ENCODE measurements around the gene REPS2.
A peak's percentile ranks its signal among the peaks of the same experiment; 100 is the strongest.

Gene REPS2

DNA sequence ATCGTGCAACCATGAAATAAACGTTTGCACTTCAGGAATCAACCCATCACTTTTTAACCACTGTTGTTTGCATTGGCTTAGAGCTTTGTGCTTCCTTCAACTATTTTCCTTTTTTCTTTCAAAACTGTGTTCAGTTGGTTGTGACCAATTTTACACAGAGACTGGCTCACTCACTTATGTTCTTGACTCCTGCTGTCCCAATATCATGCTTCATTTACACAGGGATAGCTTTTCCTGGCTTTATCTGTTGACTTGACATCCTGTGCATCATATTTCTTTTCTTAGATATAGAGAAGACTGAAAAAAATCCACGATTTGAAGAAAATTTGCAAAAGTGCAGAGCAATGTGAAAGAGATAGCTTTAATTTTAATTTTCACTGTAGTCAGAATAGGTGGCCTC, 38.8 kb downstream of the REPS2 start:
- TF ChIP-seq, protein P1, sequence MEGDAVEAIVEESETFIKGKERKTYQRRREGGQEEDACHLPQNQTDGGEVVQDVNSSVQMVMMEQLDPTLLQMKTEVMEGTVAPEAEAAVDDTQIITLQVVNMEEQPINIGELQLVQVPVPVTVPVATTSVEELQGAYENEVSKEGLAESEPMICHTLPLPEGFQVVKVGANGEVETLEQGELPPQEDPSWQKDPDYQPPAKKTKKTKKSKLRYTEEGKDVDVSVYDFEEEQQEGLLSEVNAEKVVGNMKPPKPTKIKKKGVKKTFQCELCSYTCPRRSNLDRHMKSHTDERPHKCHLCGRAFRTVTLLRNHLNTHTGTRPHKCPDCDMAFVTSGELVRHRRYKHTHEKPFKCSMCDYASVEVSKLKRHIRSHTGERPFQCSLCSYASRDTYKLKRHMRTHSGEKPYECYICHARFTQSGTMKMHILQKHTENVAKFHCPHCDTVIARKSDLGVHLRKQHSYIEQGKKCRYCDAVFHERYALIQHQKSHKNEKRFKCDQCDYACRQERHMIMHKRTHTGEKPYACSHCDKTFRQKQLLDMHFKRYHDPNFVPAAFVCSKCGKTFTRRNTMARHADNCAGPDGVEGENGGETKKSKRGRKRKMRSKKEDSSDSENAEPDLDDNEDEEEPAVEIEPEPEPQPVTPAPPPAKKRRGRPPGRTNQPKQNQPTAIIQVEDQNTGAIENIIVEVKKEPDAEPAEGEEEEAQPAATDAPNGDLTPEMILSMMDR (IDR thresholded peaks at IDR 0.05; ENCODE audit: insufficient read depth, low read depth, low read length, missing control alignments) = no peak

DNA sequence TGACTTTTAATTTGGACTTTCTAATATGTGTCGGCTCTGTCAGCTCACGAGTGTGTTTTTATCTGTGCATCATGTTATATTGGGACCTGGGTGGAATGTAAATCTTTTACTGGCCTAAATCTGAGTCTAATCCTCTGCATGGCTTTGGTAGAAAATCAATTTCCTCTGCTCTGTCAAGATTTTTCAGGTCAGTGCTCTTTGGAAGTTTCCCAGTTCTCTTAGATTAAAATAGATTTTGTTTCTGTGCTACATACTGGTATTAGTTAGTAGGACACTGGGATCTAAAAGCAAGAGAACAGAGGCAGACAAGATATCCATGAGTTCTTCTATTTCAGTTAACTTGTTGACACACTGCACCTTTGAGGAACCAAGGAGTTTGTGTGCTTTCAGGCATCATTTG, 39.7 kb downstream of the REPS2 start:
- no peak for DNase-seq (ENCODE audit: low read depth)
- TF ChIP-seq, protein P1 (IDR thresholded peaks at IDR 0.05; ENCODE audit: insufficient read depth, low read depth, low read length, missing control alignments) = no peak

More for the DNA sequence above, 38.8 kb downstream of the REPS2 start:
- H3K4me3 ChIP-seq (ENCODE audit: low read depth, low read length) = no peak overlapping the region
- no peak for DNase-seq (ENCODE audit: low read depth)

DNA sequence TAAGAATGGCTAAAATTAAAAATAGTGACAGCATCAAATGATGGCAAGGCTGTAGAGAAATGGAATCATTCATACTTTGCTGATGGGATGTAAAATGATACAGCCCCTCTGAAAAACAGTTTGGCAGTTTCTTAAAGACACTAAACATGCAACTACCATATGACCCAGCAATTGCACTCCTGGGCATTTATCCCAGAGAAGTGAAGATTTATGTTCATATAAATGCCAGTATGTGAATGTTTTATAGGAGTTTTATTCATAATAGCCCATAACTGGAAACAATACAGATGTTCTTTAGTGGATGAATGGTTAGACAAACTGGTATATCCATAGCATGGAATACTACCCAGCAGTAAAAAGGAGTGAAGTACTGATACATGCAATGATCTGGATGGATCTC, 43.3 kb downstream of the REPS2 start:
- DNase-seq (ENCODE audit: low read depth) = no peak
- no peak overlapping the region for H3K4me3 ChIP-seq (ENCODE audit: low read depth, low read length)
- TF ChIP-seq, protein P1 (IDR thresholded peaks at IDR 0.05; ENCODE audit: insufficient read depth, low read depth, low read length, missing control alignments) = no peak

More for the DNA sequence above, 39.7 kb downstream of the REPS2 start:
- H3K4me3 ChIP-seq (ENCODE audit: low read depth, low read length) = no peak overlapping the region

DNA sequence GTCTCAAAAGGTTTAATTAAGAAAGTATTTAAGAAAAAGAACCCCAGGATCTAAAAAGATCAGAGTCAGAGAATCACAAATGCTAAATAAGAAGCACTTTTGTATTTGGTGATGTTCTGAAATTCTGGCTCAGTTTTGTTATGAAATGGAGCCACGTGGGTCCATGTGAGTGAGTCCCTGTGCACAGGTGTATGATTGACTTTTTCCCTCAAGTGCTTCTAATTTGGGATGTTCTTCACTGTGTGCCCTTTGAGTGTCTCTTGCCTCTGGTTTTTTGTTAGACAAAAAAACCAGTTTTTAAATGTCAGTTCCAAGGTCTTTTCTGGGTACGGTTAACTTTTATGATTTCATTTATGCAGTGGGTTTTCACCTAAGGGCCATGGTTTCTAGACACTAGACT, 44.4 kb downstream of the REPS2 start:
- TF ChIP-seq, protein P1 (IDR thresholded peaks at IDR 0.05; ENCODE audit: insufficient read depth, low read depth, low read length, missing control alignments) = no peak
- H3K4me3 ChIP-seq (ENCODE audit: low read depth, low read length) = no peak overlapping the region

DNA sequence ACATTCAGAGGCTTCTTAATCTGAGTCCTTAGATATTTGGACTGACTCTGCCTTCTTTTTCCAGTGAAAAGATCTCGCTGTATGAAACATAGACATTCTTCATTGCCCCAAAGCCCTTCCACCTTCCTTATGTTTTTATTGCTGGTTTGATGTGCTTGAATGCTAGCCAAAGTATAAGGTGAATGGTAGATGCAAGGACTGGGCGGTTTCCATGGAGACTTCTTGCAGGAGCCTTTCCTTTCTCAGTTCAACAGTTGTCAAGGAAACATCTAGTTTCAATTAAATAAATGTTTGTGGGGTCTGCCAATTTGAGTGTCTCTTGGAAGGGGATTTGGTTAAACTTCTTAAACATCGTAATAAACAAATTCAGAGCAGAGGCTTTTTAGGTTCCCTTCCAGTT, 46.0 kb downstream of the REPS2 start:
- TF ChIP-seq, protein P1 (IDR thresholded peaks at IDR 0.05; ENCODE audit: insufficient read depth, low read depth, low read length, missing control alignments) = no peak
- no peak overlapping the region for H3K4me3 ChIP-seq (ENCODE audit: low read depth, low read length)
- no peak for DNase-seq (ENCODE audit: low read depth)

More for the DNA sequence above, 44.4 kb downstream of the REPS2 start:
- DNase-seq (ENCODE audit: low read depth) = no peak

DNA sequence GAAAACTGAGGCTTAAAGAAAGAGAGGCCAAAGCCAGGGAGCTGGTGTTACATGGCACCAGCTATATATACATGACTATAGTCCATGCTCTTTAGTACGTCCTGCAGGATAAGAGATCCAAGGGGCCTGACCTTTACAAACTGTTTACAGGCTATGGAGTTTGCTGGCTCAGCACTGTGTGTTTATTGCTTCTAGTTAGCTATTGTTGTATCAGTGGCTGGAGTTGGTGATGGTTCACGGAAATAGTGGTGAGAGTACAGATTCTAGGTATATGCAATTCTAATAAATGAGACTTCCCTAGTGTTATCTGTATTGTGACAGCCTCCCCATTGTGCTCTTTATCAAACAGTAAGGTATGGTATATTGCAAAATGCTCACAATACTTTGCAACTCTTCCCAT, 46.5 kb downstream of the REPS2 start:
- H3K4me3 ChIP-seq (ENCODE audit: low read depth, low read length) = no peak overlapping the region
- DNase-seq (ENCODE audit: low read depth) = no peak
- TF ChIP-seq, protein P1 (IDR thresholded peaks at IDR 0.05; ENCODE audit: insufficient read depth, low read depth, low read length, missing control alignments) = no peak

DNA sequence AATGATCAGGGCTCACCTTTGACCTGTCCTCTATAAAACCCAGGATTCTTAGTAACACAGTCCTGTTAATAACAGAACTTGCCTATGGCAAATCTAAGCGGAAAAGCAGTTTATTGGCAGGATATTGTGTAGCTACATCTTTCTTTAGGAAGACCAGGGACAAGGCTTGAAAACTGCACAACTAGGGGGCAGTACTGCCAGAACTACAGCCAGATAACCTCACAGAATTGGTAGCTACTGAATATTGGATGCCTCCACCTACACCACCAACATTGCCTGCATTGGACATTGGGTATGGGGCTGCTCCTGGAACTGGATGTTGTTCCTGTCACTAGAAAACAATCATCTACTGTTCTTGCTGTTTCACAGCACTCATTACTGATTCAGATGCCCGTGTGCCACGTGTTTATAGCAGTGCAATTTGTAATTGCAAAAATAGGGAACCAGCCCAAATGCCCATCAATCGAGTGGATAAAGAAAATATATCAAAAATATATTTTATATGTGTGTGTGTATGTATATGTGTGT, 47.4 kb downstream of the REPS2 start:
- H3K4me3 ChIP-seq (ENCODE audit: low read depth, low read length) = no peak overlapping the region
- TF ChIP-seq, protein P1 (IDR thresholded peaks at IDR 0.05; ENCODE audit: insufficient read depth, low read depth, low read length, missing control alignments) = peak; percentile 7
- no peak for DNase-seq (ENCODE audit: low read depth)

Measured in GM12865 (cell line).